SK-N-SH treated with all-trans-retinoic acid at 6 μM for 48 hours (cell line): ENCODE data around the gene MRPL42.

Source experiments
- ARNTL ChIP-seq: fragments of 450-650 bp; formaldehyde crosslinking; IDR thresholded peaks from 2 replicates; pipeline ENCODE4 v1.5.0; 2020; ENCODE audit warnings: low read depth, mild to moderate bottlenecking, moderate library complexity, borderline replicate concordance
- CREB5 ChIP-seq: fragments of 250-450 bp; sonication (Bioruptor Pico); IDR thresholded peaks from 2 replicates; pipeline ENCODE4 v1.5.1; 2020; ENCODE audit warnings: low read depth, mild to moderate bottlenecking, moderate library complexity
- RARB ChIP-seq: fragments of 250-450 bp; sonication (Bioruptor Pico); IDR thresholded peaks from 2 replicates; pipeline ENCODE4 v1.8.0; 2021; ENCODE audit warnings: mild to moderate bottlenecking, moderate library complexity
- SNAI2 ChIP-seq: fragments of 250-450 bp; sonication (Bioruptor Pico); IDR thresholded peaks from 2 replicates; pipeline ENCODE4 v1.5.0; 2020; ENCODE audit warnings: mild to moderate bottlenecking, moderate library complexity
- ZFP3 ChIP-seq: fragments of 250-450 bp; sonication (Bioruptor Pico); IDR thresholded peaks from 2 replicates; pipeline ENCODE4 v1.5.0; 2020; ENCODE audit warnings: mild to moderate bottlenecking, moderate library complexity
- ZFP30 ChIP-seq: fragments of 450-650 bp; formaldehyde crosslinking; IDR thresholded peaks from 2 replicates; pipeline ENCODE4 v1.5.0; 2022; ENCODE audit warnings: mild to moderate bottlenecking, moderate library complexity

GRCh38 chr12:93502802-93503623, 35.7 kb downstream of the MRPL42 start:
- TF ChIP-seq ZFP30 (CRISPR knock-in tag) (no peak), SNAI2 (CRISPR knock-in tag) (no peak), RARB (CRISPR knock-in tag) (no peak), CREB5 (CRISPR knock-in tag) (no peak), ZFP3 (no peak), ARNTL (CRISPR knock-in tag) (no peak)
